HEK293T (cell line): ENCODE measurements around the gene GRIA2.

Experiments used
- ARNT ChIP-seq: fragments of 450-650 bp; IDR thresholded peaks from 2 replicates; pipeline ENCODE4 v1.6.1; 2017; ENCODE audit warnings: mild to moderate bottlenecking
- BHLHE40 ChIP-seq: fragments of 450-650 bp; IDR thresholded peaks from 2 replicates; pipeline ENCODE4 v1.6.1; 2016; ENCODE audit warnings: mild to moderate bottlenecking, moderate library complexity, borderline replicate concordance
- ELF4 ChIP-seq: fragments of 450-650 bp; IDR thresholded peaks from 2 replicates; pipeline ENCODE4 v1.6.1; 2017; ENCODE audit warnings: antibody characterized with exemption
- FOXK2 ChIP-seq: fragments of 450-650 bp; IDR thresholded peaks from 2 replicates; pipeline ENCODE4 v1.6.1; 2016; ENCODE audit warnings: mild to moderate bottlenecking
- FOXM1 ChIP-seq: fragments of 450-650 bp; IDR thresholded peaks from 2 replicates; pipeline ENCODE4 v1.6.1; 2017; ENCODE audit warnings: mild to moderate bottlenecking, borderline replicate concordance
- HDGF ChIP-seq: fragments of 450-650 bp; IDR thresholded peaks from 2 replicates; pipeline ENCODE4 v1.6.1; 2017; ENCODE audit warnings: antibody characterized with exemption, borderline replicate concordance
- L3MBTL2 ChIP-seq: fragments of 450-650 bp; conservative IDR thresholded peaks from 2 replicates; pipeline ENCODE4 v1.6.1; 2016; ENCODE audit warnings: mild to moderate bottlenecking
- LEF1 ChIP-seq: fragments of 450-650 bp; IDR thresholded peaks from 2 replicates; pipeline ENCODE4 v1.6.1; 2017; ENCODE audit warnings: mild to moderate bottlenecking, borderline replicate concordance
- NFRKB ChIP-seq: fragments of 450-650 bp; IDR thresholded peaks from 2 replicates; pipeline ENCODE4 v1.6.1; 2016; ENCODE audit warnings: mild to moderate bottlenecking, moderate library complexity
- SP1 ChIP-seq: fragments of 450-650 bp; IDR thresholded peaks from 2 replicates; pipeline ENCODE4 v1.6.1; 2017
- SUZ12 ChIP-seq: fragments of 450-650 bp; IDR thresholded peaks from 2 replicates; pipeline ENCODE4 v1.6.1; 2016; ENCODE audit warnings: mild to moderate bottlenecking
- TARDBP ChIP-seq: fragments of 450-650 bp; IDR thresholded peaks from 2 replicates; pipeline ENCODE4 v1.6.1; 2016
- ZNF384 ChIP-seq: fragments of 450-650 bp; IDR thresholded peaks from 2 replicates; pipeline ENCODE4 v1.6.1; 2016
- TF ChIP-seq, protein P1 (sequence below): fragments of 450-650 bp; IDR thresholded peaks from 2 replicates; pipeline ENCODE4 v1.6.1; 2016

GRCh38 chr4:157320092-157320491 lies 99.6 kb downstream of the GRIA2 start:
- no peak for TF ChIP-seq SP1
- no peak for TF ChIP-seq BHLHE40
- no peak for TF ChIP-seq ELF4
- no peak for TF ChIP-seq FOXM1
- no peak for TF ChIP-seq SUZ12
- TF ChIP-seq TARDBP = no peak
- TF ChIP-seq LEF1 = no peak
- no peak for TF ChIP-seq HDGF
- TF ChIP-seq NFRKB = no peak
- no peak for TF ChIP-seq ZNF384
- no peak for TF ChIP-seq ARNT
- TF ChIP-seq, protein P1, sequence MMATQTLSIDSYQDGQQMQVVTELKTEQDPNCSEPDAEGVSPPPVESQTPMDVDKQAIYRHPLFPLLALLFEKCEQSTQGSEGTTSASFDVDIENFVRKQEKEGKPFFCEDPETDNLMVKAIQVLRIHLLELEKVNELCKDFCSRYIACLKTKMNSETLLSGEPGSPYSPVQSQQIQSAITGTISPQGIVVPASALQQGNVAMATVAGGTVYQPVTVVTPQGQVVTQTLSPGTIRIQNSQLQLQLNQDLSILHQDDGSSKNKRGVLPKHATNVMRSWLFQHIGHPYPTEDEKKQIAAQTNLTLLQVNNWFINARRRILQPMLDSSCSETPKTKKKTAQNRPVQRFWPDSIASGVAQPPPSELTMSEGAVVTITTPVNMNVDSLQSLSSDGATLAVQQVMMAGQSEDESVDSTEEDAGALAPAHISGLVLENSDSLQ = no peak
- TF ChIP-seq FOXK2 = no peak
- TF ChIP-seq L3MBTL2 = no peak
